Activated CD4-positive, alpha-beta T cell treated with anti-CD3 and anti-CD28 coated beads for 36 hours (primary cell): ENCODE results near the gene CLDN9. TPM values are rescaled to one million over a fixed set of nuclear protein-coding genes. Genes with fewer than 3 reads are reported as not detected.

Experiments used
- ATAC-seq: fragments of 200-7000 bp; cut with Tn5 transposase; one replicate; pipeline ENCODE4 v1.10.0; 2021; ENCODE audit warnings: mild to moderate bottlenecking, moderate library complexity
- CTCF ChIA-PET: fragments of 350-600 bp; sonication (Branson Sonifier 250); formaldehyde crosslinking; loops from one replicate; lab custom pipeline; 2021; ENCODE audit warnings: antibody characterized with exemption; lab: Charles Lee
- POLR2A ChIA-PET: fragments of 350-600 bp; sonication (Branson Sonifier 250); formaldehyde crosslinking; loops from one replicate; lab custom pipeline; 2021; ENCODE audit warnings: antibody characterized with exemption, inconsistent platforms; lab: Charles Lee
- DNase-seq: peaks from one replicate; pipeline ENCODE4 v3.0.0-alpha.2; 2020
- H3K27ac Mint-ChIP-seq: one replicate; pipeline ENCODE4 v1.8.0; 2021; ENCODE audit warnings: mixed read lengths
- H3K27me3 Mint-ChIP-seq: one replicate; pipeline ENCODE4 v1.8.0; 2021; ENCODE audit warnings: mixed read lengths
- H3K36me3 Mint-ChIP-seq: one replicate; pipeline ENCODE4 v1.8.0; 2021; ENCODE audit warnings: low read depth, mixed read lengths
- H3K4me1 Mint-ChIP-seq: one replicate; pipeline ENCODE4 v1.8.0; 2021; ENCODE audit warnings: mixed read lengths
- H3K4me3 Mint-ChIP-seq: one replicate; pipeline ENCODE4 v1.8.0; 2021; ENCODE audit warnings: mild to moderate bottlenecking, moderate library complexity, mixed read lengths
- H3K9me3 Mint-ChIP-seq: one replicate; pipeline ENCODE4 v1.8.0; 2021; ENCODE audit warnings: low read depth, mixed read lengths
- intact Hi-C, 2 experiments: fragments of 100-400 bp; cut with DNase I in 1 of 2; cut with micrococcal nuclease in 1 of 2; formaldehyde crosslinking; loops; one replicate each; pipeline versions ENCODE4 v1.14.2 to v1.15.1; 2022 to 2024; cut with DNase I, micrococcal nuclease
- total RNA-seq, 2 experiments: library from RNA; stranded (reverse); gene quantifications; one replicate each; pipeline ENCODE4 v1.2.3, GENCODE V29; 2021

CLDN9 gene
- total RNA-seq, 2 experiments from 2014 or later = not detected

GRCh38 chr16:2968738-2969544, 43.8 kb upstream of the CLDN9 start, which contains the start of gene PAQR4:
Gene PAQR4 (plus strand): TSS chr16:2969348. CDS start chr16:2969675, 327 bp downstream.
- peak within 1 kb of the TSS; percentile 72 for H3K4me3 Mint-ChIP-seq
- H3K9me3 Mint-ChIP-seq = no peaks in the 10 kb centered on the region
- intact Hi-C loops = loop anchor here (1.0 to 5.0 kb wide), 10 partner anchors 11 to 297 kb away; partner anchors contain the start of genes FLYWCH1 (in 1 of the 2), FLYWCH2 (in 1 of the 2), PKMYT1 (in 1 of the 2) and THOC6 (in 1 of the 2)
- peak; percentile 75 for ATAC-seq
- peaks cover 31% of the 10 kb centered on the region for H3K4me1 Mint-ChIP-seq
- DNase-seq = peak; percentile 90
- H3K27ac Mint-ChIP-seq = peak within 1 kb of the TSS; percentile 25
- H3K27me3 Mint-ChIP-seq = peaks cover 21% of the 10 kb centered on the region
- CTCF ChIA-PET = interaction anchor here (0.7 to 1.3 kb wide), 3 partner anchors 12 to 92 kb away, joined by 3 to 4 read pairs (median 4); partner anchors contain the start of gene PKMYT1
- POLR2A ChIA-PET = interaction anchor here (0.9 kb wide), 1 partner anchor 9 kb away, joined by 3 read pairs; no protein-coding TSS in a partner anchor
- H3K36me3 Mint-ChIP-seq = peaks cover 16% of the 10 kb centered on the region

GRCh38 chr16:2969545-2970521, 42.9 kb upstream of the CLDN9 start:
- Mint-ChIP-seq H3K27ac (peak overlapping the region; percentile 25), H3K36me3 (peaks cover 21% of the 10 kb centered on the region), H3K9me3 (no peaks in the 10 kb centered on the region), H3K27me3 (peaks cover 19% of the 10 kb centered on the region), H3K4me1 (peaks cover 28% of the 10 kb centered on the region), H3K4me3 (peak overlapping the region; percentile 72)
- CTCF ChIA-PET = interaction anchor here (0.6 to 1.3 kb wide), 11 partner anchors 8 to 251 kb away, joined by 3 to 5 read pairs (median 4); partner anchors contain the start of genes FLYWCH1, PKMYT1 and TNFRSF12A
- intact Hi-C loops = loop anchor here (1.0 to 5.0 kb wide), 12 partner anchors 10 to 298 kb away; partner anchors contain the start of genes PKMYT1 (in 2 of the 2), THOC6 (in 2 of the 2), TNFRSF12A (in 2 of the 2) and FLYWCH1 (in 1 of the 2)
- POLR2A ChIA-PET = interaction anchor here (0.6 to 0.9 kb wide), 2 partner anchors 8 to 14 kb away, joined by 3 read pairs; no protein-coding TSS in a partner anchor
- DNase-seq (peak; percentile 95), ATAC-seq (peak; percentile 78)

- ATAC-seq = no peak
- Mint-ChIP-seq H3K36me3 (peaks cover 22% of the 10 kb centered on the region), H3K9me3 (no peaks in the 10 kb centered on the region), H3K27me3 (peaks cover 16% of the 10 kb centered on the region), H3K27ac (no peak overlapping the region), H3K4me1 (peaks cover 24% of the 10 kb centered on the region), H3K4me3 (peak overlapping the region; percentile 72)
- ChIA-PET POLR2A (interaction anchor here (0.6 to 1.6 kb wide), 2 partner anchors 10 to 14 kb away, joined by 3 to 5 read pairs; partner anchors contain the start of gene PKMYT1), CTCF (interaction anchor here (0.6 to 1.3 kb wide), 9 partner anchors 8 to 252 kb away, joined by 3 to 5 read pairs (median 3); partner anchors contain the start of genes FLYWCH1 and TNFRSF12A)
- DNase-seq = no peak
- intact Hi-C loops = loop anchor here (1.0 to 5.0 kb wide), 3 partner anchors 10 to 249 kb away; partner anchors contain the start of genes HCFC1R1 (in 1 of the 2), PKMYT1 (in 1 of the 2), THOC6 (in 1 of the 2) and TNFRSF12A (in 1 of the 2)
These were observed 42.2 kb upstream of the CLDN9 start for GRCh38 chr16:2970563-2970962.

GRCh38 chr16:2971134-2971984, 41.4 kb upstream of the CLDN9 start:
- no peak overlapping the region for H3K27ac Mint-ChIP-seq
- intact Hi-C loops = loop anchor here in 1 of 2 experiments (5.0 kb wide), 1 partner anchor 51 kb away; the partner anchor contains the start of genes HCFC1R1, THOC6 and TNFRSF12A
- ATAC-seq = no peak

GRCh38 chr16:2971985-2972784, 40.5 kb upstream of the CLDN9 start:
- intact Hi-C loops = loop anchor here in 1 of 2 experiments (5.0 kb wide), 1 partner anchor 50 kb away; the partner anchor contains the start of genes HCFC1R1, THOC6 and TNFRSF12A
- H3K9me3 Mint-ChIP-seq = no peaks in the 10 kb centered on the region
- POLR2A ChIA-PET = interaction anchor here (0.6 to 1.6 kb wide), 3 partner anchors 8 to 95 kb away, joined by 3 to 5 read pairs (median 3); partner anchors contain the start of gene PKMYT1
- H3K27me3 Mint-ChIP-seq = peaks cover 10% of the 10 kb centered on the region
- ATAC-seq = no peak
- peaks cover 30% of the 10 kb centered on the region for H3K36me3 Mint-ChIP-seq
- H3K4me3 Mint-ChIP-seq = no peak overlapping the region
- CTCF ChIA-PET = interaction anchor here (0.8 to 1.6 kb wide), 3 partner anchors 10 to 178 kb away, joined by 3 to 7 read pairs (median 3); no protein-coding TSS in a partner anchor
- DNase-seq = no peak
- H3K4me1 Mint-ChIP-seq = peaks cover 21% of the 10 kb centered on the region
- H3K27ac Mint-ChIP-seq = no peak overlapping the region

More at GRCh38 chr16:2971134-2971984, 41.4 kb upstream of the CLDN9 start:
- no peaks in the 10 kb centered on the region for H3K9me3 Mint-ChIP-seq
- peaks cover 10% of the 10 kb centered on the region for H3K27me3 Mint-ChIP-seq
- H3K4me1 Mint-ChIP-seq = peaks cover 21% of the 10 kb centered on the region
- POLR2A ChIA-PET = interaction anchor here (1.6 kb wide), 1 partner anchor 9 kb away, joined by 5 read pairs; the partner anchor contains the start of gene PKMYT1
- peaks cover 25% of the 10 kb centered on the region for H3K36me3 Mint-ChIP-seq
- CTCF ChIA-PET = interaction anchor here (0.9 kb wide), 1 partner anchor 36 kb away, joined by 3 read pairs; no protein-coding TSS in a partner anchor
- H3K4me3 Mint-ChIP-seq = peak overlapping the region; percentile 72
- no peak for DNase-seq

GRCh38 chr16:2973093-2973492, 39.6 kb upstream of the CLDN9 start:
- POLR2A ChIA-PET = interaction anchor here (0.5 kb wide), 1 partner anchor 189 kb away, joined by 3 read pairs; no protein-coding TSS in a partner anchor
- no peaks in the 10 kb centered on the region for H3K9me3 Mint-ChIP-seq
- peaks cover 5% of the 10 kb centered on the region for H3K27me3 Mint-ChIP-seq
- intact Hi-C loops = loop anchor here in 1 of 2 experiments (5.0 kb wide), 1 partner anchor 49 kb away; the partner anchor contains the start of genes HCFC1R1, THOC6 and TNFRSF12A
- peaks cover 17% of the 10 kb centered on the region for H3K4me1 Mint-ChIP-seq
- CTCF ChIA-PET = interaction anchor here (0.8 to 1.6 kb wide), 3 partner anchors 11 to 178 kb away, joined by 3 to 7 read pairs (median 3); no protein-coding TSS in a partner anchor
- peaks cover 37% of the 10 kb centered on the region for H3K36me3 Mint-ChIP-seq
- no peak for DNase-seq
- no peak overlapping the region for H3K4me3 Mint-ChIP-seq
- no peak for ATAC-seq
- H3K27ac Mint-ChIP-seq = no peak overlapping the region

- peaks cover 39% of the 10 kb centered on the region for H3K36me3 Mint-ChIP-seq
- peaks cover 10% of the 10 kb centered on the region for H3K4me1 Mint-ChIP-seq
- no peak overlapping the region for H3K27ac Mint-ChIP-seq
- POLR2A ChIA-PET = interaction anchor here (0.5 kb wide), 1 partner anchor 188 kb away, joined by 3 read pairs; no protein-coding TSS in a partner anchor
- no peak overlapping the region for H3K4me3 Mint-ChIP-seq
- CTCF ChIA-PET = interaction anchor here (1.1 kb wide), 1 partner anchor 54 kb away, joined by 3 read pairs; no protein-coding TSS in a partner anchor
- DNase-seq (no peak), ATAC-seq (no peak)
- H3K27me3 Mint-ChIP-seq = no peaks in the 10 kb centered on the region
- intact Hi-C loops = loop anchor here in 1 of 2 experiments (5.0 kb wide), 1 partner anchor 49 kb away; the partner anchor contains the start of genes HCFC1R1, THOC6 and TNFRSF12A
- no peaks in the 10 kb centered on the region for H3K9me3 Mint-ChIP-seq
These were observed 39.0 kb upstream of the CLDN9 start for GRCh38 chr16:2973605-2974318.
